KMS-11 (cell line): Measurements from ENCODE around the gene ADH1B.

ENCODE experiments used
- H2AFZ ChIP-seq: fragments of 200-600 bp; sonication (generic); 2 replicates; pipeline ENCODE4 v1.6.1; 2016; ENCODE audit warnings: antibody characterized with exemption, mixed run types, low read depth
- H3K27ac ChIP-seq: fragments of 200-600 bp; sonication (generic); 2 replicates; pipeline ENCODE4 v1.6.1; 2016; ENCODE audit warnings: mild to moderate bottlenecking, mixed run types
- H3K27me3 ChIP-seq: fragments of 200-600 bp; sonication (generic); 2 replicates; pipeline ENCODE4 v1.6.1; 2017; ENCODE audit warnings: mild to moderate bottlenecking, low read depth, mixed run types, moderate library complexity; ENCODE audit not compliant: insufficient read depth
- H3K36me3 ChIP-seq: fragments of 200-600 bp; sonication (generic); 2 replicates; pipeline ENCODE4 v1.6.1; 2017; ENCODE audit warnings: mild to moderate bottlenecking, mixed run types; ENCODE audit not compliant: insufficient read depth
- H3K4me1 ChIP-seq: fragments of 200-600 bp; sonication (generic); 2 replicates; pipeline ENCODE4 v1.6.1; 2016; ENCODE audit warnings: mild to moderate bottlenecking, low read depth, mixed run types; ENCODE audit not compliant: poor library complexity, severe bottlenecking
- H3K4me2 ChIP-seq: fragments of 200-600 bp; sonication (generic); 2 replicates; pipeline ENCODE4 v1.7.0; 2016; ENCODE audit warnings: mild to moderate bottlenecking, mixed run types
- H3K4me3 ChIP-seq: fragments of 200-600 bp; sonication (generic); IDR thresholded peaks from 2 replicates; pipeline ENCODE4 v1.6.1; 2017; ENCODE audit warnings: low read depth, low read length, mixed read lengths; ENCODE audit not compliant: insufficient read depth
- H3K79me2 ChIP-seq: fragments of 200-600 bp; sonication (generic); 2 replicates; pipeline ENCODE4 v1.6.1; 2016; ENCODE audit warnings: low read depth, mixed run types; ENCODE audit not compliant: insufficient read depth
- H3K9ac ChIP-seq: fragments of 200-600 bp; sonication (generic); 2 replicates; pipeline ENCODE4 v1.6.1; 2016; ENCODE audit warnings: mild to moderate bottlenecking, mixed run types
- H4K20me1 ChIP-seq: fragments of 200-600 bp; sonication (generic); 2 replicates; pipeline ENCODE4 v1.6.1; 2016; ENCODE audit warnings: mild to moderate bottlenecking, mixed run types; ENCODE audit not compliant: insufficient read depth
- TF ChIP-seq, protein P1 (sequence below): fragments of 200-600 bp; sonication (generic); conservative IDR thresholded peaks from 2 replicates; pipeline ENCODE4 v1.6.1; 2017; ENCODE audit warnings: low read depth, mild to moderate bottlenecking, antibody characterized with exemption, low read length, moderate library complexity, mixed read lengths

Gene ADH1B

DNA sequence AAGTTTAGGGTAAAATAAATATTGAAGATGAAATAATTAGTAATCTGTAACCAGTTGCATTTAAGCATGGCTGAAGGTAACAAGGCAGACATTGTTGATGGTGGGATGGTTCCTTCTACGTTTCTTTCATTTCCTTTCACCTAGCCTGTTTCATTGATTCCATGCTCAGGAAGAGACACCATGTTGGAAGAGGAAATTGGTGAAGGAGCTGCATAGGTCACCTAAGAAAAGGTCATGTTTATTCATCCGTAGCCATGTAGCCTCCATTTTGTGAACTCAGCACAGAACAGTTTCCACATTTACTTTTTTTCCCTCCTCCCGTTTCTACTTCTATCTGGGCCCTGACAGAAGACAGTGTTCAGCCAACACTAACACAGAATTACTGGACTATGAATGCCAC is 3.8 kb downstream of the ADH1B start:
- no peak overlapping the region for H3K27ac ChIP-seq
- H3K4me2 ChIP-seq = no peak overlapping the region
- TF ChIP-seq, protein P1, sequence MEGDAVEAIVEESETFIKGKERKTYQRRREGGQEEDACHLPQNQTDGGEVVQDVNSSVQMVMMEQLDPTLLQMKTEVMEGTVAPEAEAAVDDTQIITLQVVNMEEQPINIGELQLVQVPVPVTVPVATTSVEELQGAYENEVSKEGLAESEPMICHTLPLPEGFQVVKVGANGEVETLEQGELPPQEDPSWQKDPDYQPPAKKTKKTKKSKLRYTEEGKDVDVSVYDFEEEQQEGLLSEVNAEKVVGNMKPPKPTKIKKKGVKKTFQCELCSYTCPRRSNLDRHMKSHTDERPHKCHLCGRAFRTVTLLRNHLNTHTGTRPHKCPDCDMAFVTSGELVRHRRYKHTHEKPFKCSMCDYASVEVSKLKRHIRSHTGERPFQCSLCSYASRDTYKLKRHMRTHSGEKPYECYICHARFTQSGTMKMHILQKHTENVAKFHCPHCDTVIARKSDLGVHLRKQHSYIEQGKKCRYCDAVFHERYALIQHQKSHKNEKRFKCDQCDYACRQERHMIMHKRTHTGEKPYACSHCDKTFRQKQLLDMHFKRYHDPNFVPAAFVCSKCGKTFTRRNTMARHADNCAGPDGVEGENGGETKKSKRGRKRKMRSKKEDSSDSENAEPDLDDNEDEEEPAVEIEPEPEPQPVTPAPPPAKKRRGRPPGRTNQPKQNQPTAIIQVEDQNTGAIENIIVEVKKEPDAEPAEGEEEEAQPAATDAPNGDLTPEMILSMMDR = no peak
- no peaks in the 10 kb centered on the region for H3K27me3 ChIP-seq
- no peak overlapping the region for H2AFZ ChIP-seq
- H3K9ac ChIP-seq = no peak overlapping the region
- no peaks in the 10 kb centered on the region for H3K36me3 ChIP-seq
- no peaks in the 10 kb centered on the region for H3K4me1 ChIP-seq
- no peaks in the 10 kb centered on the region for H4K20me1 ChIP-seq
- H3K4me3 ChIP-seq = no peak overlapping the region
- H3K79me2 ChIP-seq = no peaks in the 10 kb centered on the region

DNA sequence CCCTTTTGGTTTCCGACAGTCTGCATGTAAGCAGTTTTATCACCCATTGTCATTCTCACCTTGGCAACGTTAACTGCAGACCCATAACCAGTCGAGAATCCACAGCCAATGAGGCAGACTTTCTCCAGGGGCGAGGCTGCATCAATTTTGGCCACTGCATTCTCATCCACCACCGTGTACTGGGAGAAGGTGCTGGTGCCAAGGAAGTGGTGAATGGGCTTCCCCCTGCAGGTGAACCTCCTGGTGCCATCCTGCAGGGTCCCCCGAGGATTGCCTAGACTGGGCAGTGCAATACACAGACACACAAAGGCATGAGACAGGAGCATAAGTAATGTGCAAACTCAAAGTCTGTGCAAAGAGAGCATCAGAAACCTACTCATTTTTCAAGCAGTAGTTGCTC is 5.4 kb downstream of the ADH1B start:
- Histone ChIP-seq H3K9ac (no peak overlapping the region), H3K4me1 (no peaks in the 10 kb centered on the region), H3K4me2 (no peak overlapping the region), H3K4me3 (no peak overlapping the region), H3K79me2 (no peaks in the 10 kb centered on the region), H3K36me3 (no peaks in the 10 kb centered on the region), H4K20me1 (no peaks in the 10 kb centered on the region), H3K27ac (no peak overlapping the region), H3K27me3 (no peaks in the 10 kb centered on the region), H2AFZ (no peak overlapping the region)
- TF ChIP-seq, protein P1 = no peak

DNA sequence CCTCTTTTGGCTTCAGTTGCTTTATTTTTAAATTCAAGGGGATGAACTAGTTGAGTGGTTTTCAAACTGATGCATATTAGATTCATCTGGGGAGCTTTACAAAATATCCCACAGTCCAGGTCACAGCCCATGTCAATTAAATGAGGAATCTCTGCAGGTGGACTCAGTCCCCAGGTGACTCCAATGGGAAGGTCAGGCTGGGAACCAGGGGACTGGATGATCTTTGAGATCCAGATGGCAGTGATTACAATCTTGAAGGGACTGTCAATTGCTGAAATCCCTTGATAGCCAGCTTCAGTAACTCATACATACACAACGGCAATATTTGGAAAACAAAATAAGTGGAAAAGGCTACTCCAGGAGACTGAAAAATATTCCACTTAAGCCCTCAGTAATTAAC is 7.0 kb downstream of the ADH1B start:
- Histone ChIP-seq H4K20me1 (no peaks in the 10 kb centered on the region), H3K27ac (no peak overlapping the region)

DNA sequence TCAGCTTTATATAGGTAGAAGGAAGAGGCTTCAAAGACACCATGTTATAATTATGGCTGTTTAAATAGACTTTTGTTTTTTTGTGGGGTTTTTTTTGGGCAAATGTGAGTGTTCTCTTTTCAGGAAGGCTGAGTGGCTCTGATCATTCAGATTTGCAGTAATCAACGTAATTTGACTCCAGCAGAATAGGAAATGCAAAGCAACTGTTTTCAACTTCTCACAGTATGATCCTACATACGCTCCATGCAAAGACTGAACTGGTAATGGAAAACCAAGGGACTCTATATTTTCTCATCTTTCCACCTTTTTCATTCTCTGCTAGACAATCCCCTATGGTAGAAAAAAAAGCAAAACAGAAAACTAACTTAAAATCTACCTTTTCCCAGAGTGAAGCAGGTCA is 10.8 kb downstream of the ADH1B start:
- Histone ChIP-seq H3K27ac (no peak overlapping the region), H3K36me3 (no peaks in the 10 kb centered on the region), H4K20me1 (no peaks in the 10 kb centered on the region), H3K4me2 (no peak overlapping the region), H3K4me1 (no peaks in the 10 kb centered on the region), H3K79me2 (no peaks in the 10 kb centered on the region; the same call in 1 of the 2 replicates), H3K27me3 (no peaks in the 10 kb centered on the region), H3K9ac (no peak overlapping the region), H2AFZ (no peak overlapping the region), H3K4me3 (no peak overlapping the region)
- TF ChIP-seq, protein P1 = no peak

More for the DNA sequence above, 7.0 kb downstream of the ADH1B start:
- no peak overlapping the region for H3K9ac ChIP-seq
- no peaks in the 10 kb centered on the region for H3K36me3 ChIP-seq
- H3K4me2 ChIP-seq = no peak overlapping the region
- no peaks in the 10 kb centered on the region for H3K4me1 ChIP-seq
- H3K27me3 ChIP-seq = no peaks in the 10 kb centered on the region
- TF ChIP-seq, protein P1 = no peak
- no peak overlapping the region for H3K4me3 ChIP-seq
- H3K79me2 ChIP-seq = no peaks in the 10 kb centered on the region
- no peak overlapping the region for H2AFZ ChIP-seq
